ELF-1 (cell line): ENCODE data around the gene OR4D9.

Experiments used
- DNase-seq: peaks from one replicate; pipeline ENCODE4 v3.0.0-alpha.2; 2016; ENCODE audit warnings: low read depth, low spot score

OR4D9 gene

DNA sequence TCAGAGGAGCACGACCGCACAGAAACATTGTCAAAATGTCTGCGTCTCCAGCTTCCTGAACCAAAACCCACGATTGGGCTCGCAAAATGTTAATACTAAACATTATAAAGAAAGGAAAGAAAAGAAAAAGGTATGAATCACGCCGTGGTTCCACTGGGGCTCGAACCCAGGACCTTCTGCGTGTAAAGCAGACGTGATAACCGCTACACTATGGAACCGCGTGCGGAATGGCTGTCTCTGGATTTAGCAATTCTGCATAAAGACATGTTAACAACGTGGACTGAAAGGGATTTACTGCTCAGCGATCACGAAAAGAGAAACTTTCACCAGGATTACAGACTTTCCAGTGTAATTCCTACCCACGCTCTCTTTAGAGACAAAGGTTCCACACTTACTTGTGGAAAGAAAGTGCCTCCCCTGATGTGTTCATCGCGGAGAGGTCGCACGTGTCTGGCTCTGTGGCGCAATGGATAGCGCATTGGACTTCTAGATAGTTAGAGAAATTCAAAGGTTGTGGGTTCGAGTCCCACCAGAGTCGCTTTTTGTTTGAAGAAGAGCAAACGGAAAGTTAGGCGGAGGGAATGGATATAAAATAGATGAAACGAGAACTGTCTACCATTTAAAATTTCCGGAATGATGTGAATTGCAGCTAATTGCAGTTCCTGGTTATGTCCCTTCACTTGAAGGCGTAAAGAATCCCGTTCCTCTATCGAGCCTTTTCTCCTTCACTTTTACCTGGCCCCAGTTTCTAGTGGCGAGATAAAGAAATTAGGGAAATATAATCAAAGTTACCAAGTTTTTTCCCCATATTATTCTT is 39.7 kb downstream of the OR4D9 start:
- DNase-seq, result peak; percentile 91

DNA sequence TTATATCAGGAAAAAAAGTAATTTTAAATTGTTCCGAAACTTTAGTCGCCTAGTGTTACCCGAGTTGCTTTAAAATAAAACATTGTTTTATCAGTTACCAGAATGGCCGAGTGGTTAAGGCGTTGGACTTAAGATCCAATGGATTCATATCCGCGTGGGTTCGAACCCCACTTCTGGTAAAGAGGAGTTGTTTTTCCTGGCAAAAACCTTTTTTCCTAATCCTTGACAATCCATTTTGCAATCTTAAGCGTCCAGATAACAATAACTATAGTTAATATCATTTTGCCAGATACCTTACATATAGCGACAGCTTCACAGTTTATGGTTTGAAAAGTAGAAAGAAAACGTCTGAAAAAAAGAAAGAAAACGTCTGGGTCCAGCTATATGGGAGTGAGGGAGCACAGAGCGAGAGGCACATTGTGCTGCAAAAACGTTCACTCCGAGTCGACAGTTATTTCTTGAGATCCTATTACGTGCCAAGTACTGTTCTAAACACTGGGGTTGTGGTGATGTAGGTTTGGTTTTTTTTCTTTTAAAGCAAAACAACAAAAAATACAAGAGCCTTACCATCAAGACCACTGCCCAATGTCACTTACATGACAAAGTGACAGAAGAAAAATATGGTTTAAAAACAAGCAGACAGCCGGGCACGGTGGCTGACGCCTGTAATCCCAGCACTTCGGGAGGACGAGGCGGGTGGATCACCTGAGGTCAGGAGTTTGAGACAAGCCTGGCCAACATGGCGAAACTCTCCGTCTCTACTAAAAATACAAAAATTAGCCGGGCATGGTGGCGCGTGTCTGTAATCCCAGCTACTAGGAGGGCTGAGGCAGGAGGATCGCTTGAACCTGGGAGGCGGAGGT is 40.6 kb downstream of the OR4D9 start:
- DNase-seq, result peak; percentile 69

DNA sequence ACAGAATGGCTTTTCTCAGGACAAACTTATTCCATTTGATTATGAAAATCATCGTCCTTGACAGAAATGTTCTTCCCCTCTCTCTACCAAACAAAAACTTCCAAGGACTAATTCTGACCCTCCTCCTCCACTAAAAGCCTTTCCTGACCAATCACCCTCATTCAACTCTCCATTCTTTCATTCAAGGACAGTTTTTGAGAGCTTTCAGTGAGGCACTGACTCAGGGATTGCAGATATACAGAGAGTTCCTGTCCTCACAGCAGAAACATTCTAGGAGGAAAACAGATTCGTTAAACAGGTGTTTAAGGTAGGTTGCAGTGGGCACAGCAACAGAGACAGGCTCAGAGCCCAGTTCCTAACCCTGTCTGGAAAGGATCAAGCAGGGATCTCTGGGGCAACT is 41.5 kb downstream of the OR4D9 start:
- DNase-seq, result no peak

DNA sequence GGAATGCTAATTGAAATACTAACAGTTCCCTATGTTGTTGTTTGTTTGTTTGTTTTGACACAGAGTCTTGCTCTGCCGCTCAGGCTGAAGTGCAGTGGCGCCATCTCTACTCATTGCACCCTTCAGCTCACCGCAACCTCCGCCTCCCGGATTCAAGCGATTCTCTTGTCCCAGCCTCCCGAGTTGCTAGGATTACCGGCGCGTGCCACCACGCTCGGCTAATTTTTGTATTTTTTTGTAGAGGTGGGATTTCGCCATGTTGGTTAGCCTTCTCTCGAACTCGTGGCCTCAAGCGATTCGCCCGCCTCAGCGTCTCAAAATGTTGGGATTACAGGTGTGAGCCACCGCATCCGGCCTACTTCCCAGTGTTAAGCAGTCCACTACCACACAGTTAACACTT is 42.0 kb downstream of the OR4D9 start:
- DNase-seq, result no peak

DNA sequence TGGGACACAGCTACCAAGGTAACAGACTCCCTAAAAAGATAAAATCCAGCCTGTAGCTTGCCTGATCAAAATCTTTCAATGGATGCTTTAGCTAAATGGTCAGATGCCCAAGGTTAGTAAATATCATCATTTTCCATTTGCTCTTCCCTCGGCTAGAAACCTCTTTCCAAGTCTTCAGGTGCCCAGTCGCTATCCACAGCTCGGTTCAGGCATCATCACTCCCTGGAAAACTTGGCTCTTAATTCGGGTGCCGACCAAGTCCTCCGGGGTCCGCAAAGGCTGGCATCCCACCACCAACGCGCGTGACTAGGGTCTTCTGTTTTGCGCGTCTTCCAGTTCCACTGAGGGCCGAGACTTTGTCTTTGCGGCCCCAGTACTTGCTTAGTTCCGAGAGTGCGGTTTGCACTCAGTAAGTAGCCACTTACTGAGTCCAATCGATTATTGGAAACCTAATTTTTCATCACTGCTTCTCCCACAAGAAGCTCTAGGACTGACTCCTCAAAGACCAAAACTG is 44.3 kb downstream of the OR4D9 start:
- DNase-seq, result no peak

DNA sequence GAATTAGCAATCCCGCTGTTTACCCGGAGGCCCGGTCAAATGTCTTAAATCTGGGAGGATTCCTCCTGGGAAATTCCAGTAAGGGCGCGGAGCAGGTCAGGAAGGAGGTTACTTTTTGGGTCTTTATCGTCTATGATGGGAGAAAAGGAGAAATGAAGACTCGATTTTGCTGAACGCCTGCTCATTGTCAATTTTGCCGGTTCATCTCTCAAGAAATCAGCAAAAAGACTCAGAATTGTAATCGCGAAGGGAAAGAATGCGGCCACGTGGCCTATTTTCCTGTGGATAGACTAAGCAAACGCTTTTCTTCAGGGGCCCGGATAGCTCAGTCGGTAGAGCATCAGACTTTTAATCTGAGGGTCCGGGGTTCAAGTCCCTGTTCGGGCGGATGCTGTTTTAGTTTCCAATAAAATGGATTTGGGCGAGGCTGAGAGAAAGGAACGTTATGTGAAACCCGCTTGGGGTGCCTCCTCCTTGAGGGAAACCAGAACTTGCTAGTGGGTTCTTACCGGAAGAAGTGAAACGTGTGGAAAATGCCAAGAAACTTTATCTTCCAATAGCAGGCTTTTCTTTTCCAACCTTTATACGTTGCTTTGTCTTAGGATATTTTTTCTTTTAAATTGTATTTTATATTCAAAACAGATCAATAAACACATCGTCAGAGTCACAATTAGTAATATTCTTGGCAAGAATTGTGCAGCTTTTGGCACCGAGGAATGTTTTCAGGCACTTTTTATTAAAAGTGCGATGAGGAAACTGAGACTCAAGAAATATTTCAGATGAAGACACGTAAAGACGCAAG is 45.0 kb downstream of the OR4D9 start:
- peak; percentile 92 for DNase-seq

DNA sequence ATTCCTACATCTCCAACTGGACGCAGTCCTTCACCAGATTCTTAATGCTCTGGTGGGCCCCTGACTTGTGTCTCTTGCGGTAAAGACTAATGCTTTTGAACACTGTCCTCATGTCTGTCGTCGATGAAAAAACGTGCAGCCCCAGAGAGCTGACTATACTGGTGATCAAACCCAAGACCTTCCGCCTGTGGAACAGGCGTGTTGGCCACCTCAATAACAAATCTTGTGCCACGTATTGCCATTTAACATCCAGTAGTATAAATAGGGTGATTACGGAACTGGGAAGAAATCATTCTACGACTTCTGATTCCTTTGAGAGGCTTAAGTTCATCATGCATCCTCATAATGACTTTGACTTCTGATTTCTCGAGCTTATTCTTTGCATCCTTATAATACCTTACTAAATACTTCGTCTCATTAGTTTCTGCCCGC is 45.6 kb downstream of the OR4D9 start:
- peak; percentile 58 for DNase-seq

DNA sequence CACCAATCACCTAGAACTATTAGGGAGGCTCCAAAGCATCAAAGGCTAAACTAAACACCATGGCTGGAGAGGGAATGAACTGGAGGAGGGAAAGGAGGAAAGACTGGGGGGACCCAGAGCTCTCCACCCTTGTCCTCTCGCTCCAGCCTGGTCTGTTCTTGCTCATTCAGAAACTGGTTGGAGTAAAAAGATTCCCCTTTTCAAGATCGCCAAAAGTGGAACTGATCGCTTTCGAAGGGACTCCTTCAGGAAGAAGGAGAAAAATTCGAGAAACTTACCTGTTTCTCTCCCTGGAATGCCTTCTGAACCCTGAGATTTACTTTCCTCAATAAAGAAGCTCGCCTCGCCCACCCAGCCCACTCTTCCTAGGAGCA is 46.9 kb downstream of the OR4D9 start:
- no peak for DNase-seq

DNA sequence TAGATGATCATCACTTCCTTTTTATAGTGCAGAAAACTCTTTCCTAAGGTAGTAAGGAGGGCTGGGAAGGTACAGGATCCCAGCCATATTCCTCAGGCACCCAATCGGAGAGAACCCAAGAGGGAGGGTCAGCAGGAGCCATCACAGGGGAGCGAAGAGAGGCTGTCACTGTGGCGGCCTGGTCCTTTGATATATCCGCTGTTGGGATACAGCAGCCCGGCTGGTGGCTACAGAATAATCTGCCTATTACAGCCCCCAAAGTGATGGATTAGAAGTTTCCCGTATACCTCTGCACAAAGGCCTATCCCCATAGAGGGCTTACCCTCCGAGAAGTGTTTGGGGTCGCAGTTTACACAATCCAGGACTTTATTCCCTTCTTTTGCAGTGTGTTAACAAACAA is 48.5 kb downstream of the OR4D9 start:
- DNase-seq, result no peak

DNA sequence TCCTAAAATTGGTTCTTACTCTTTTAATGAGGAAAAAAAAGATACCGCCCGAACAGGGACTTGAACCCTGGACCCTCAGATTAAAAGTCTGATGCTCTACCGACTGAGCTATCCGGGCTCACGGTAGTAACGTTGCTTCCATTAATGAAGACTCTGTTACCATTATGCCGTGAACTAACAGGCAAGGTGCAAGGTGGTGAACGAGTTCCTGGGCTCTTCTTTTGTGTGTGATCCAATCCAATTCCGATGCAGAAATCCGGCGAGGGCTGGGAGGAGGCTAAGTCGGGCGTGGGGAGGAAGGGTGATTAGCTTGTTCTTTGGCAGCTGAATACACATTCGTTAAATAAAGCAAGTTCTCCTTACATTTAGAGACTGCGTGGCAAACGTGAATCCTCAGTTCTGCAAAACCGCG is 49.0 kb downstream of the OR4D9 start:
- DNase-seq, result peak; percentile 93

DNA sequence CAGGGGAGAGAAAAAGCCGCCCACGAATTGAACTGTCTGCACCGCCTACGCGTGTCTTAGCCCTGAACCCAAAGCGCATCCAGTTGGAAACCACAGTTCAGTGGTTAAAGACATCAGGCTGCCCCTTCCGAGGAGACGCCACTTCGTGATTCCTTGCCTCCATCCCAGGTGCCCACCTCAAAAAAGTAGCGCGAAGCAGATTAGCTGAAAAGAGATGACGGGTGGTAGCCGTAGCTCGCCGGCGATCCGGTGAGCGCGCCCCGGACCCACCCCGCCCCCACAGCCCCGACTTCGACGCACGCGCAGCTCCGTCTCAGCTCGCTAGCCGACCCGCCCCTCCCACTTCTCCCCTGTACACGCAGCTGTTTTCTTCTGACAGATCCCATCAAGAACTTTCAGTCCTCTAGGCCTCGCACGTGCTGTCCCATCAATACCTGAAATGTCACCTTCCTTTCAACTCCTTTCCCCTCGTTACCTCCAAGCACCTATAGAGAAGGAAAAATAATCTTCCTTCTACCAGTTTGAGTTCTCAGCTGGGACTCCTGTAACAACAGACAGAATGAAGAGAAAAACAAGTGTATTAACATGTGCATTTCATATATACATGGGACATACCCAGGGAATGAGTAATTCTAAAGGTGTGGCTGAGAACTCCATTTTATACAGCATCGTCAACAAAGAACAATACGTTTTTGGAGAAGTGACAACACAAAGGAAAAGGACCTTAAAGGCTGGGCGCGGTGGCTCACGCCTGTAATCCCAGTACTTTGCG is 49.5 kb downstream of the OR4D9 start:
- peak; percentile 84 for DNase-seq

DNA sequence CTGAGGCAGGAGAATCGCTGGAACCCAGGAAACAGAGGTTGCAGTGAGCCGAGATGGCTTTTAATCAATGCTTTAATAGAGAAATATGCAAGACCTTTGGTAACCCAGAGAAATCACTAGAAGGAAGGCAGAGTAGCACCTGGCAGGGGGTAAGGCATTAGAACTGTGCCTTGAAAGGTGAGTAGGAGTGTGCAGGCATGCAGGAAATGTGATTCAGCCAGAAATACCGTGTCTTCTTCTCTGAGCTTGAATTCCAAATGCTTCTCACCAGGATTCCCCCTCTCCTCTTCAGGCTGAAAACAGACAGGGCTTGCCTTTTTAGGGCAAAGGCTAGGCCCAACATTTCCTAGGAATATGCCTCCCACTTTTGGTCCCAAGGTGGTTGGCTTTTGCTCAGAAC is 51.0 kb downstream of the OR4D9 start:
- DNase-seq, result no peak
